Activated T-cell treated with anti-CD3 and anti-CD28 coated beads for 4 hours (primary cell): ENCODE data around the gene MTHFD1L.

Experiments used
- DNase-seq: peaks from one replicate; pipeline ENCODE4 v3.0.0-alpha.2; 2020

Gene MTHFD1L

DNA sequence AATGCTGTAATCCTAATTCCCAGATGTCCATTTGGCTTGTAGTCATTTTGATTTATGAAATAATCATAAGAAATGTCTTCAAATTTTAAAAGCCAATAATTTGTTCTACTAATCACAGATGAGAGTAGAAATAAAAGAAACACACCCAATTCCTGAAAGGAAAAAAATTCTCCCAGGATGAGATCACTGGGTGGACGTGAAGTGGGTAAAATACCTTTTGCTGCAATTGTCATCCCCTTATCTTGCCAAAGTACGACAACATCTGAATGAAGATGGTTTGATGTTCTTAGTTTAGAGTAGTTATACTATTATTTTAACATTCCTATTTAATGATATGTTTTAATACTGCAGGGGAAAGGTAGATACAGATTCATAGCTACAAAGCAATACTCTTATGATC, 33.7 kb downstream of the MTHFD1L start:
- no peak for DNase-seq

DNA sequence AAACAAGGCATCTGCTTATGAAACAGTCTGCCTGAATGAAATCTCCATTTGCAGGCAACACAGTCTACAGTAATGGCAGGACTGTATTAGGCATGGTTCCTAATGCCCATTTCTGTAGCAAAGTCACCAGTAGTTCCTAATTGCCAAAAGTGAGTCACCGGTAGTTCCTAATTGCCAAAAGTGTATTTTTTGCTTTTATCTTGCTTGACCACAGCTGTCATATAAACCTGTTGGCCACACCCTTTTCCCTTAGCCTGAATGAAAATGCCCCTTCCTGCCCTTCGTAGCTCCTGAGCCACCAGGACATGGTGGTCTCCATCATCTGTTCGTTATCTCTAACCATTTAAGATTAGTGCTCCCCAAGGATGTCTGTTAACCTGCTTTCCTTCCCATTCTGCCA, 34.5 kb downstream of the MTHFD1L start:
- no peak for DNase-seq

- no peak for DNase-seq
Measured at GRCh38 chr6:150902142-150902776, 36.8 kb downstream of the MTHFD1L start.

DNA sequence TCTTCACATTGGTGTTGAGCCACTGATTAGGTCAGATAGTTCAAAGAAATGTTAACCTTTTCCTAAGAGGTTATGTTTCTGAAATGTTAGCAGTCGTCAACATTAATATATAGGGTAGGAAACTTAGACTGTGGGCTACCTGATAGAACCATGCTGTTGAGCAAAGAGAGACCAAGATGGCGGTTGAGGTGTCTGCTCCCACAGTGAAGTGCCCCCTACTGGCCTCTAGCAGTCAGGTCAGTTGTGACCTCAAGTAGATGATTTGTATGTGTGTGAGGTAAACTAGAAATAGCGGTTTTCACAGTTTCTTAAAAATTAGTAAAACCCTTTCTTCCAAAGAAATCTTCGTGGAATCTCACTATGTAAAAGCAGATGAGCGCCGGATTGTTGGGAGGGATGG, 40.3 kb downstream of the MTHFD1L start:
- no peak for DNase-seq

GRCh38 chr6:150906641-150907326, 41.3 kb downstream of the MTHFD1L start:
- DNase-seq = no peak

DNA sequence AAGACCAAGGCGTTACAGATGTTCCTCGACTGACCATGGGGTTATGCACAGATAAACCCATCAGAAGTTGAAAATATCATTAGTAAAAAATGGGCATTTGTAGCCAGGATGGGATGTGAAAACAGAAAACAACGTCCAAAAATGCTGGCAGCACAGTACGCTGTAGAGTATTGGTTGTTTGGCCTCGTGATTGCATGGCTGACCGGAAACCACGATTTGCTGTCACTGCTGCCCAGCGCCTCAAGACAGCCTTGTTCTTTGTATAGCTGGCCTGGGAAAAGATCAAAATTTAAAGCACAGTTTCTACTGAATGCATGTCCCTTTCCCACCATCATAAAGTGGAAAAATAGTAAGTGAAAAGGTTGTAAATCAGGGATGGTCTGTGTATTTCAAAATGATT, 41.9 kb downstream of the MTHFD1L start:
- DNase-seq = no peak

DNA sequence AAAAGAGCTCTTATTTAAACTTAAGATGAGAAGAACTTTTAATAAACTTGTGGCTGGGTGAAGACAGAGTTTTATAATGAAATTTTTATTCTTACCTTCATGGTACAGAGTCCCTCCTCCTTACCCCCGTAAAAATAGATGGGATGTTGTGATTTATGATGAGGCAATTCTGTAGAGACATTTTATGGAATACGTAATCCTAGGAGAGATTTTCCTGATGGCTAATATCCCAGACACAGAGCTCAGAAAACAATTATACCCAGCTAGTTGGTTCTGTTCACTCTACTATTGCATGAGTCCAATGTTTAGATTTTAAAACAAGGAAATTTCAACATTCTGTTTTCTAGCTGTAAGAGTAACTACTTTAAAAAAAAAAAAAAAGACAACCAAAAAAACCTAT, 43.4 kb downstream of the MTHFD1L start:
- no peak for DNase-seq

- no peak for DNase-seq
Measured at GRCh38 chr6:150910561-150910960, 45.1 kb downstream of the MTHFD1L start.

DNA sequence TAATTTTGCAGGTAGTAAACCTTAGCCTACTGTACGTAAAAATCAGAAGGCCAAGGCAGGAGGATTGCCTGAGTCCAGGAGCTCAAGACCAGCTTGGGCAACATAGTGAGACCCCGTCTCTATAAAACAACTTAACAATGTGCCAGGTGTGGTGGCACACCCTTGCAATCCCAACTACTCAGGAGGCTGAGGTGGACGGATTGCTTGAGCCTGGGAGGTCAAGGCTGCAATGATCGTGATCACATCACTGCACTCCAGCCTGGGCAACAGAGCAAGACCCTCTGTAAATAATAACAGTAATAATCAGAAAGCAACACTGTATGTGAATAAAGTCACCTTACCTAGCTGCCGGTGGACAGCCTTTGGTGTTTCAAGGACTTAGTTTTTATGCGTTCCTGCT, 48.9 kb downstream of the MTHFD1L start:
- no peak for DNase-seq

GRCh38 chr6:150915131-150915879, 49.8 kb downstream of the MTHFD1L start:
- no peak for DNase-seq

DNA sequence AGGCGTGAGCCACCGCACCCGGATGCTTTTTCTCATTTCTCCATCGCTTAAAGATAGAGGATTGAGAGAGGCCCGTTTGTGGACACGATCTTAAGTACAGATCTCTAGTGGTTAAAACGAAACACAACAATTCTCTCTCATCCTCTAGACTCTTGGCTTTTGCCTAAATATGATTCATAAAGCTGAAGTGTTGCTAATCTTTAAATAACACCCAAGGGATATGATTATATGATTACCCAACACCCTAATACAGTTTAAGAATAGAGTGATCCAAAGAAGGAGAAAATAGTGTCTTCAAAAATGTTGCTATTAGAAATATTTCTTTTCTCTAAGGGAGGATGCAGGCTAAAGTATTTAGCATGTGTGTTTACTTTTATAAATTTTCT, 50.4 kb downstream of the MTHFD1L start:
- DNase-seq = no peak

DNA sequence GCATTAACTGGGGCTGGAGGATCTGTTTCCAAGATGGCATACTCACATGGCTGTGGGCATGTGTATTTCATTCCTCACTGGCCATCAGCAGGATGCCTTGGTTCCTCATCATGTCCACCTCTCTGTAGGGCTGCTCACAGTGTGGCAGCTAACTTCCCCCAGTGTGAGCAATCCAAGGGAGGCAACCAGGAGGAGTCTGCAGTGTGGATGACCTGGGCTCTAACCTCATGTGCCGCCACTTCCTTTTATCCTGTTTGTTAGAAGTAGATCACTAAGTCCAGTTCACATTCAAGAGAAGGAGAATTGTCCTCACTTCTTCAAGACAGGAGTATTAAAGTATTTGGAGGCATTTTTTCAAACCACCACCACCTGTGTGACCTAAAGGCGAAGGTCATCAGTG, 54.4 kb downstream of the MTHFD1L start:
- DNase-seq = no peak

- no peak for DNase-seq
Measured at GRCh38 chr6:150922137-150922536, 56.6 kb downstream of the MTHFD1L start.

- no peak for DNase-seq
Measured at GRCh38 chr6:150924808-150925589, 59.5 kb downstream of the MTHFD1L start.

- no peak for DNase-seq
Measured at GRCh38 chr6:150925590-150925928, 60.1 kb downstream of the MTHFD1L start.

- DNase-seq = no peak
Measured at GRCh38 chr6:150925976-150926375, 60.5 kb downstream of the MTHFD1L start.

DNA sequence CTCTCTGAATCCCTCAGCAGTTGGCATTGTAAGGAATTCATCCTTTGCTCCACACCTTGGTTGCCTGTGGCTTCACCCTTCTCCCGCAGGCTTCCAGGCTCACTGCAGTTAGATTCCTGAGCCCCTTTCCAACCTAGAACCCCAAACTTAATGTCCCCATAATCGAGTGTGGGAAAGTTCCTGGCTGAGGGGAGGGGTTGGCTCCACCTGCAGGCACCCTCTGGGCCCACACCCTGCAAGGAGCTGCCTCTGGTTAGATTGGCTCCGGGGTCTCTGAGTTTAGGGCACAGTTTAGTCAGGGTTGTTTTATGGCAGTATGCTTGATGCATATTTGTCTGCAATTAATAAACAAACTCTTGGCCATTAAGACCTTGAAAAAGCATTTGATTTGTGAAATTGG, 63.4 kb downstream of the MTHFD1L start:
- DNase-seq = no peak

DNA sequence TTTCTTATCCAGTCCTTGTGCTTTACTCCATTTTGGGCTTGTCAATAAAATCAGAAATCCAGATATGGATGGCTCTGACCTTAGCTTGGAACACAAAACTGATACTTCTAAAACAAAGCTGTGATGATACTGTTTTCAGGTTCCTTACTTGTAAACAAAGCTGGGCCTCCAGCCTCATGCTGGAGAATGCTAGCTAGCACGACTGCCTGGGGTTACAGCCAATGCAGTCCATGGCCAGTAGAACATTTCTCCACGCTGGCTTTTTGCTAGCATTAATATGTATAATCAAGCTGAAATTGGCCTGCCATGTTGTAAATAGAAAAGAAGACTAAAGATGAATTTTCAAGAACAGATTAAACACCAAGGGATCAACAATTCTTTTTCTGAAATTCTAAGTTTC, 63.9 kb downstream of the MTHFD1L start:
- DNase-seq = no peak

DNA sequence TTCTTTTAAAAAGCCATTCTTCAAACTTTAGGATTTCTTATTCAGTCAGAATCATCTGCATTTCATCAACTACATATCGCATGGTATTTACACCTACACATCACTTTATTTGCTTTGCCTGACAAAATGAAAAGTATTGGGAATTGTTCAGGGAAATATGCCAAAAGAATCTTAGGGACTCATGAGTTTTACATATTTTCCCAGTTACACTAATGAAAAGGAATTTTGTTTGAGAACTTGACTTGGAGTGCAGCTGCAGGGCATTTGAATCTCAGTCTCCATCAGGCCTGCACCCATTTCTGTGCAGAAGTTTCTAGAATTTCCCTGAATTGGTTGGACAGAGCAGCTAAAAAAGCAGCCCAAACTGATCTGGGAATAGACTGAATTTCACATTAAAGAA, 65.3 kb downstream of the MTHFD1L start:
- DNase-seq = no peak

GRCh38 chr6:150931405-150931804, 65.9 kb downstream of the MTHFD1L start:
- no peak for DNase-seq

GRCh38 chr6:150932996-150933395, 67.5 kb downstream of the MTHFD1L start:
- no peak for DNase-seq

DNA sequence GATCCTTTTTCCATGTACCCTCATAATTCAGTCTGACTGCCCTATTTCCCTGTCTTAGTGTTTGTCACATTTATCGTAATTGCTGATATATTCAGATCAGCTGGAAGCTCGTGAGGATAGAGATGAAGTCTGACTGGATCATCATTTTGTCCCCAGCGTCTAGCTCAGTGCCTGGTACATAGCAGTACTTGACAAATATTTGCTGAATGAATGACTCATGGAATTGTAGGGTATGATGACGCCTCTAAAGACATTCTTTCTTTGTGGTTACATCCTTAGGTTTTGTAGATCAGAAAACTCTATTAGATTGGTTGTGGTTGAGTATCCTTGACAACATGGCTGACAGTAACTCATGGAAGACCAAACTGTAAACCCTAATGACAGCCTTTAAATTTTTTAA, 68.9 kb downstream of the MTHFD1L start:
- DNase-seq = no peak

- DNase-seq = no peak
Measured at GRCh38 chr6:150936021-150936555, 70.6 kb downstream of the MTHFD1L start.
